Type B pancreatic cell (in vitro differentiated cells): ENCODE measurements around the gene MLF2. TPM values are rescaled to one million over a fixed set of nuclear protein-coding genes. Genes with fewer than 3 reads are reported as not detected.

Experiments
- DNase-seq: peaks from one replicate; pipeline ENCODE4 v3.0.0; 2021; ENCODE audit warnings: mixed read lengths; ENCODE audit not compliant: unreplicated experiment; ENCODE audit errors: extremely low spot score
- H3K27ac Mint-ChIP-seq: 2 replicates; pipeline ENCODE4 v1.8.0; 2021; ENCODE audit warnings: mild to moderate bottlenecking, mixed read lengths
- H3K27me3 Mint-ChIP-seq: 2 replicates; pipeline ENCODE4 v1.8.0; 2021; ENCODE audit warnings: mixed read lengths
- H3K36me3 Mint-ChIP-seq: 2 replicates; pipeline ENCODE4 v1.8.0; 2021; ENCODE audit warnings: mixed read lengths
- H3K4me1 Mint-ChIP-seq: one replicate; pipeline ENCODE4 v1.8.0; 2021; ENCODE audit warnings: mixed read lengths; ENCODE audit not compliant: unreplicated experiment
- H3K4me3 Mint-ChIP-seq: 2 replicates; pipeline ENCODE4 v1.8.0; 2021; ENCODE audit warnings: mild to moderate bottlenecking, mixed read lengths
- H3K9me3 Mint-ChIP-seq: 2 replicates; pipeline ENCODE4 v1.8.0; 2021; ENCODE audit warnings: mixed read lengths
- total RNA-seq: library from RNA; stranded (reverse); gene quantifications from 2 replicates; pipeline ENCODE4 v1.2.1, GENCODE V29; 2021; ENCODE audit warnings: low replicate concordance
- TF ChIP-seq, protein P1 (sequence below): fragments of 200-600 bp; sonication (generic); conservative IDR thresholded peaks from 2 replicates; pipeline ENCODE4 v1.5.0; 2021; ENCODE audit warnings: antibody characterized with exemption, mild to moderate bottlenecking

Gene MLF2
- total RNA-seq, 1 donor from 2014 or later = 187 TPM

DNA sequence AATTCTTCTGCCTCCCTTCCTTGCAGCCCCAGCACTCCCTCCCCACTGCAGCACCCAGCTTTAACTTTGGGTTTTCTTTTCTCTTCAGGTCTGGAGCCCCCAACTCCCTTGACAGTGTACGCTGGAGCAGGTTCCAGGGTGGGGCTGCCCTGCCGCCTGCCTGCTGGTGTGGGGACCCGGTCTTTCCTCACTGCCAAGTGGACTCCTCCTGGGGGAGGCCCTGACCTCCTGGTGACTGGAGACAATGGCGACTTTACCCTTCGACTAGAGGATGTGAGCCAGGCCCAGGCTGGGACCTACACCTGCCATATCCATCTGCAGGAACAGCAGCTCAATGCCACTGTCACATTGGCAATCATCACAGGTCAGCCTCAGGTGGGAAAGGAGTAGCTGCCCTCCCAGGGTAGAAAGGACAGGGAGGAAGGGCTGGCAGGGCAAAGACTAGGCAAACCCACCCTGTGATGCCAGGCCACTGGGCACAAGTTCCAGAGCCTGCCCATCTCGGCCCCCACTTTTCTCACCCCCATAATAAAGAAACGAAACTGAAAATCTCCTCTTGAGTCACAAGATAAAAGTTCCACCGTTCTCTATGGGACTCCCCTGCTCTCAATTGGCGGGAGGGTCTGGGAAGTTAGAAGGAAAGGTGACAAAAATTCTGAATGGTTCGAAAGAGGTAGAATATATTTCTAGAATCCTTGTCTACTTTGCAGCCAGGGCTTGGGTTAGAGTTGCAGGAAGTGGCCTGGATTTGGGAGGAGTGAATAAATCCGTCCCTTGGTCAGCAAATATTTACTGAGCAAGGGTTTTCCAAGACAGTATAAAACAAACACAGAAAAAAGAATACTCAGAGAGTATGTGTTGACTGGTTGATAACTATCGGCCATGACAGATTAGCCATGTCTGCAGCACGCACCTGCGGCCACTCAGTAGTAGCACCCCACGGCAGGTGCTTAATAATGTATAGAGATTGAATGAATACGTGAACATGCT lies 22.5 kb upstream of the MLF2 start:
- DNase-seq = no peak
- TF ChIP-seq, protein P1, sequence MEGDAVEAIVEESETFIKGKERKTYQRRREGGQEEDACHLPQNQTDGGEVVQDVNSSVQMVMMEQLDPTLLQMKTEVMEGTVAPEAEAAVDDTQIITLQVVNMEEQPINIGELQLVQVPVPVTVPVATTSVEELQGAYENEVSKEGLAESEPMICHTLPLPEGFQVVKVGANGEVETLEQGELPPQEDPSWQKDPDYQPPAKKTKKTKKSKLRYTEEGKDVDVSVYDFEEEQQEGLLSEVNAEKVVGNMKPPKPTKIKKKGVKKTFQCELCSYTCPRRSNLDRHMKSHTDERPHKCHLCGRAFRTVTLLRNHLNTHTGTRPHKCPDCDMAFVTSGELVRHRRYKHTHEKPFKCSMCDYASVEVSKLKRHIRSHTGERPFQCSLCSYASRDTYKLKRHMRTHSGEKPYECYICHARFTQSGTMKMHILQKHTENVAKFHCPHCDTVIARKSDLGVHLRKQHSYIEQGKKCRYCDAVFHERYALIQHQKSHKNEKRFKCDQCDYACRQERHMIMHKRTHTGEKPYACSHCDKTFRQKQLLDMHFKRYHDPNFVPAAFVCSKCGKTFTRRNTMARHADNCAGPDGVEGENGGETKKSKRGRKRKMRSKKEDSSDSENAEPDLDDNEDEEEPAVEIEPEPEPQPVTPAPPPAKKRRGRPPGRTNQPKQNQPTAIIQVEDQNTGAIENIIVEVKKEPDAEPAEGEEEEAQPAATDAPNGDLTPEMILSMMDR = no peak
- peaks cover 27% of the 10 kb centered on the region for H3K4me1 Mint-ChIP-seq
- H3K36me3 Mint-ChIP-seq = peaks cover 23% of the 10 kb centered on the region
- H3K9me3 Mint-ChIP-seq = no peaks in the 10 kb centered on the region
- H3K4me3 Mint-ChIP-seq = peak overlapping the region; percentile 40
- no peak overlapping the region for H3K27ac Mint-ChIP-seq
- H3K27me3 Mint-ChIP-seq = peaks cover 80% of the 10 kb centered on the region

DNA sequence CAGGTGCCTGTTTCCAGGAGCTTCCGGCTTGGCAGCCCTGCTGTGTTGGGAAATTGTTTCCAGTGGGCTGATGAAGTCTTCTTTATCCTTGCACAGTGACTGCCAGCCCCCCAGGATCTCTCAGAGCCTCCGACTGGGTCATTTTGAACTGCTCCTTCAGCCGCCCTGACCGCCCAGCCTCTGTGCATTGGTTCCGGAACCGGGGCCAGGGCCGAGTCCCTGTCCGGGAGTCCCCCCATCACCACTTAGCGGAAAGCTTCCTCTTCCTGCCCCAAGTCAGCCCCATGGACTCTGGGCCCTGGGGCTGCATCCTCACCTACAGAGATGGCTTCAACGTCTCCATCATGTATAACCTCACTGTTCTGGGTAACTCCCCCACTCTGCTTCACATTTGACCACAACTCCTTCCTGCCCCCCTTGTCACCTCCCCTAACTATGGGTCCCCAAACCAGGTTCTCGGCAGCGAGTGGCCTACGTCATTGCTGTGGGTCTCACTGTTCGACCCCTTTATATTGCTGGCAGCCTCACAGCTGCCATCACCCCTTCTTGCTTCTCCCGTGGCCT lies 21.6 kb upstream of the MLF2 start:
- Mint-ChIP-seq H3K27ac (no peak overlapping the region), H3K9me3 (no peaks in the 10 kb centered on the region), H3K27me3 (peaks cover 76% of the 10 kb centered on the region), H3K4me1 (peaks cover 27% of the 10 kb centered on the region), H3K36me3 (peaks cover 23% of the 10 kb centered on the region), H3K4me3 (peak overlapping the region; percentile 40)
- DNase-seq = no peak
- TF ChIP-seq, protein P1 = no peak

DNA sequence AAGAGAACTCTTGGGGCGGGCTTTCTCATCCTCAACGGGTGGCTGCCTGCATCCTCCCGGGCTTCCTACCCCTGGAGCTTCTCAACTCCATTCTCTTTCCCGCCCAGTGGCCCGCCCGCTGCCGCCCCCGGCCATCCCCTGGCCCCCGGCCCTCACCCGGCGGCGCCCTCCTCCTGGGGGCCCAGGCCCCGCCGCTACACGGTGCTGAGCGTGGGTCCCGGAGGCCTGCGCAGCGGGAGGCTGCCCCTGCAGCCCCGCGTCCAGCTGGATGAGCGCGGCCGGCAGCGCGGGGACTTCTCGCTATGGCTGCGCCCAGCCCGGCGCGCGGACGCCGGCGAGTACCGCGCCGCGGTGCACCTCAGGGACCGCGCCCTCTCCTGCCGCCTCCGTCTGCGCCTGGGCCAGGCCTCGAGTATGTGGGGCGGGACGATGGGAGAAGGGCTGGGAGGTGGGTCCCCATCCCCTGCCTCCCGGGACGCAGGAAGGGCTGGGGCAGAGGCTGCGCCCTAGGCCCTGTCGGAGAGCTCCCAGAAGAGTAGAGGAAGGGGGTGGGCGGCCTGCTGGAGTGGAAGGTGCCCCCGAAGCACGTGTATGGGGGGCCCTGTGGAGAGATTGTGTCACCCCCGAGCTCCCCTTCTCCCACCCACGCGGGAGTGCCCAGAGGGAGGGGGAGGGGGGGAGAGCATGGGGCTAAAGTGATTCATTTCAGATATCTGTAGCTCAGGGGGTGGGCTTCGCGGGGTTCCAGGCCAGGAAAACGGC lies 20.8 kb upstream of the MLF2 start:
- Mint-ChIP-seq H3K27me3 (peaks cover 74% of the 10 kb centered on the region), H3K9me3 (no peaks in the 10 kb centered on the region), H3K4me1 (peaks cover 29% of the 10 kb centered on the region), H3K27ac (no peak overlapping the region), H3K4me3 (peak overlapping the region; percentile 34), H3K36me3 (peaks cover 23% of the 10 kb centered on the region)
- TF ChIP-seq, protein P1 = no peak
- DNase-seq = no peak

DNA sequence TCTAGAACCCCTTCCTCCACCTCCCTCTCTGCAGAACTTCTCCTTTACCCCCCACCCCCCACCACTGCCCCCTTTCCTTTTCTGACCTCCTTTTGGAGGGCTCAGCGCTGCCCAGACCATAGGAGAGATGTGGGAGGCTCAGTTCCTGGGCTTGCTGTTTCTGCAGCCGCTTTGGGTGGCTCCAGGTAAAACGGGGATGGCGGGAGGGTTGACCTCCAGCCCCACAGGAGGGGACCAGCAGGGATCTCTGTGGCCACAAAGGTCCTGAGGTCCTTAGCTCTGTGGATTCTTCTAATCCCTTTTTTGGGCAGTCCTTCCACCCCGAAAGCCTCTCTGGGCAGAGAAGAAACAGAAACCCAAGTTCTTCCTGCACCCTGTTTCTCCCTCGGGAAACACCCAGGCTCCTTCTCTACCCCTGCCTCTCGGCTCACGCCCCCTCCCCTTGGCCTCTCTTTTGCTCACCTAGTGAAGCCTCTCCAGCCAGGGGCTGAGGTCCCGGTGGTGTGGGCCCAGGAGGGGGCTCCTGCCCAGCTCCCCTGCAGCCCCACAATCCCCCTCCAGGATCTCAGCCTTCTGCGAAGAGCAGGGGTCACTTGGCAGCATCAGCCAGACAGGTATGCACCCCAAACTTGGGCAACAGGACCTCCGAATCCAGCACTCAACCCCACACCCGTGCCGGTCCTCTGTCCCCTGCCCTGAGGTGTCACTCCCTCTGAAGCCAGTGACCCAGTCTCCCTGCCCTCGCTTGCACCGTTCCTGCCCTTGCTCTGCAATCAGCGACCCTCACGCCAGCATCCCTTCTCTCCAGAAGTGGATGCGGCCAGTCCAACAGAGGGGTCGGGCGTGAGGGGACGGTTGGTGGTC lies 20.0 kb upstream of the MLF2 start:
- Mint-ChIP-seq H3K4me3 (peak overlapping the region; percentile 34), H3K4me1 (peaks cover 29% of the 10 kb centered on the region), H3K36me3 (peaks cover 20% of the 10 kb centered on the region), H3K27me3 (peaks cover 66% of the 10 kb centered on the region), H3K9me3 (no peaks in the 10 kb centered on the region), H3K27ac (no peak overlapping the region)
- DNase-seq = no peak
- TF ChIP-seq, protein P1 = no peak

DNA sequence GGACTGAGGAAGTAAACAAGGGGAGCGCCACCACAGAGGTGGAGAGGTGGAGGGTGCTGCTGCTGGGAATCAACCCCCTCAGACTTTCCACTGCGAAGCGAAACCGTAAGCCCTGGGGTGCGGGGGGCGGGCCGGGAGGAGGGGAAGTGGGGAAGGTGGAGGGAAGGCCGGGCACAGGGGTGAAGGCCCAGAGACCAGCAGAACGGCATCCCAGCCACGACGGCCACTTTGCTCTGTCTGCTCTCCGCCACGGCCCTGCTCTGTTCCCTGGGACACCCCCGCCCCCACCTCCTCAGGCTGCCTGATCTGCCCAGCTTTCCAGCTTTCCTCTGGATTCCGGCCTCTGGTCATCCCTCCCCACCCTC lies 19.4 kb upstream of the MLF2 start, which contains the start of gene LAG3:
LAG3 (plus strand) TSS at position 190 of the 365 bp plus-strand sequence. CDS start 333 bp downstream, outside the sequence.
- Mint-ChIP-seq H3K27me3 (peaks cover 64% of the 10 kb centered on the region), H3K4me3 (peak within 1 kb of the TSS; percentile 38), H3K4me1 (peaks cover 29% of the 10 kb centered on the region), H3K27ac (peak within 1 kb of the TSS; percentile 30), H3K36me3 (peaks cover 23% of the 10 kb centered on the region), H3K9me3 (no peaks in the 10 kb centered on the region)
- TF ChIP-seq, protein P1 = no peak
- no peak for DNase-seq
